DMS 273 (cell line): ENCODE measurements around the gene STRN.

Experiments
- DNase-seq: peaks from one replicate; lab custom pipeline; 2025; ENCODE audit not compliant: unreplicated experiment; lab: John Stamatoyannopoulos, UW

Gene STRN

DNA sequence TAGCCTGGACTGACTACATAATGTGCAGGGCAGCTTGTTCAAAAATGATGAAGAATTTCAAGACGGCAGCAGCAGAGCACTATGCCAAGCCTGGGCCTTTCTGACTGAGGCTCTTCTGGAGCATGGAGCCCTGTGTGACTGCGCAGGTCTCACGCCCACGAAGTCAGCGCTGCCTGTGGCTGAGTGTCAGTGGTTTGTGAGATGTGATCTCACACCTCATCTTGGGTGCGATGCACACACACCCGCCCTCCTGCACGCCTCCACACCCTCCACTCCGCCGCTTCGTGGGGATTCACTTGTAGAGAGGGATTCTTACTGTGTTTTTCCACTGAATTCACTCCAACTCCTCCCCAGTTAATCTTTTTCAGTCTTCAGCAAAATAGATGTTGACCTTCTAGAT is 166.0 kb downstream of the STRN start:
- DNase-seq = no peak

DNA sequence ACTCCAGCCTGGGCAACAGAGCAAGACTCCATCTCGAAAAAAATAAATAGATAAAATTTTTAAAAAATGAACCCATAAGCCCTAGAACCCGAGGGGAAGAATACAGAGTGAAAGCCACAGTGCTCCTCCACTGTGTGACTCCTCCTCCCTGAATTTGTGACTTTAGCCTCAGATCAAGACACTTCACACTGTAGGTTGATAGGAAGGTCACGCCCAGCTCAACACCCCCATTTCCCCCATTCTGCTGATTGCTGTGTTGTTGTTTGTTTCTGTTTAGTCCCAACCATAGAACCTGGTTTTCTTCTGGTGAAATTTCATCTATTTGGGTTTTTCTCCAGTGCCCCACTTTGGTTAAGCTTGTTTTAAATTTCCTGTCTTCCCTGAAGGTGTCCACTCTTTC is 167.6 kb downstream of the STRN start:
- no peak for DNase-seq

DNA sequence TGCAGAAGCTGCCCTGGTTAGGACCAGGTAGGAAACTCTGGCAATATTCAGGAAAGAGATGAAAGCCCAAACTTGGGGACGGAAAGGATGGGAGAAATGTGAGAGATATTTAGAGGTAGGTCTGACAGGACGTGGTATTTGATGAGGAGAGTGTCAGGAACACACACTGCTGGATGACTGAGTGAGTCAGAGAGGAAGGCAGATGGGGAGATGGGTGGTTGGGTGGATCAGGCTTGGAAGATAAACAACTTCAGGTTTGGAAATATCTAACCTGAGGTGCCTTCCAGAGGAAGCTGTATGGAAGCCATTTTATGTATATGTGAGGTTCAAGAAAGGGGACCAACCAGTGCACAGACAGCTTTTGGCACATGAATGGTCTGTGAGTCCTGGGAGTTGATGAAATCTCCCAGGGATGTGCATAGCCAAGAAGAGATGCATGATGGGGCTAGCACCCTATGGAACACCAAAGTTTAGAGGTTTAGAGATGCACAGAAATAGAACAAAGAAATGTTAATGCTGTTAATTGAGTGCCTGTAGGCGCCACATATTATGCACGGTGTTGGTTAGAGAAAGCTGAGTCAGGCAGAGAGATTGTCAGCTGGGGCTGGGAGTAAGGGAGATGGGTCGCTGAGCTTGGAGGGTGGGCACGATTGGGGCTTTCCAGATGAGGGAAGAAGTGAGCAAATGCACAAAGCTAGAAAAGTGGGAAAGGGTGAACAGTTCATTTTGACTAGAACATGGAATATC is 168.8 kb downstream of the STRN start:
- peak; percentile 14 for DNase-seq
